Kidney epithelial cell (primary cell): ENCODE data around the gene DLG2. TPM values are rescaled to one million over a fixed set of nuclear protein-coding genes. Genes with fewer than 3 reads are reported as not detected.
A peak's percentile ranks its signal among the peaks of the same experiment; 100 is the strongest.

Source experiments
- DNase-seq: peaks from one replicate; pipeline ENCODE4 v3.0.0-alpha.2; 2010; ENCODE audit warnings: low read depth
- H3K27me3 ChIP-seq: 2 replicates; pipeline ENCODE4 v1.6.0; 2011; ENCODE audit warnings: low read length; ENCODE audit not compliant: control insufficient read depth, insufficient read depth
- H3K36me3 ChIP-seq: 2 replicates; pipeline ENCODE4 v1.5.1; 2011; ENCODE audit warnings: low read length; ENCODE audit not compliant: control insufficient read depth, insufficient read depth
- H3K4me3 ChIP-seq: 2 replicates; pipeline ENCODE4 v1.5.1; 2011; ENCODE audit warnings: low read depth, mild to moderate bottlenecking, control low read depth, low read length
- total RNA-seq: library from RNA; depleted of rRNA; stranded (reverse); fragments of >200 nt; gene quantifications from 2 replicates; pipeline ENCODE4 v1.2.3, GENCODE V29; 2015
- TF ChIP-seq, protein P1 (sequence below): IDR thresholded peaks from 2 replicates; pipeline ENCODE4 v1.5.1; 2011; ENCODE audit warnings: mild to moderate bottlenecking, moderate library complexity, low read length, control low read depth, inconsistent platforms; ENCODE audit not compliant: insufficient read depth, poor library complexity, severe bottlenecking

Gene DLG2
- total RNA-seq, 1 donor from 2014 or later = 0.75 TPM

GRCh38 chr11:84524422-84525051 is 1102.6 kb downstream of the DLG2 start:
- H3K4me3 ChIP-seq = no peak overlapping the region
- no peaks in the 10 kb centered on the region for H3K36me3 ChIP-seq
- H3K27me3 ChIP-seq = no peaks in the 10 kb centered on the region
- TF ChIP-seq, protein P1, sequence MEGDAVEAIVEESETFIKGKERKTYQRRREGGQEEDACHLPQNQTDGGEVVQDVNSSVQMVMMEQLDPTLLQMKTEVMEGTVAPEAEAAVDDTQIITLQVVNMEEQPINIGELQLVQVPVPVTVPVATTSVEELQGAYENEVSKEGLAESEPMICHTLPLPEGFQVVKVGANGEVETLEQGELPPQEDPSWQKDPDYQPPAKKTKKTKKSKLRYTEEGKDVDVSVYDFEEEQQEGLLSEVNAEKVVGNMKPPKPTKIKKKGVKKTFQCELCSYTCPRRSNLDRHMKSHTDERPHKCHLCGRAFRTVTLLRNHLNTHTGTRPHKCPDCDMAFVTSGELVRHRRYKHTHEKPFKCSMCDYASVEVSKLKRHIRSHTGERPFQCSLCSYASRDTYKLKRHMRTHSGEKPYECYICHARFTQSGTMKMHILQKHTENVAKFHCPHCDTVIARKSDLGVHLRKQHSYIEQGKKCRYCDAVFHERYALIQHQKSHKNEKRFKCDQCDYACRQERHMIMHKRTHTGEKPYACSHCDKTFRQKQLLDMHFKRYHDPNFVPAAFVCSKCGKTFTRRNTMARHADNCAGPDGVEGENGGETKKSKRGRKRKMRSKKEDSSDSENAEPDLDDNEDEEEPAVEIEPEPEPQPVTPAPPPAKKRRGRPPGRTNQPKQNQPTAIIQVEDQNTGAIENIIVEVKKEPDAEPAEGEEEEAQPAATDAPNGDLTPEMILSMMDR = peak; percentile 61
- DNase-seq = no peak

GRCh38 chr11:84522331-84522730 is 1104.8 kb downstream of the DLG2 start:
- Histone ChIP-seq H3K4me3 (no peak overlapping the region), H3K36me3 (no peaks in the 10 kb centered on the region), H3K27me3 (no peaks in the 10 kb centered on the region)
- no peak for DNase-seq
- TF ChIP-seq, protein P1 = no peak

GRCh38 chr11:84518631-84519183 is 1108.4 kb downstream of the DLG2 start:
- no peak overlapping the region for H3K4me3 ChIP-seq
- TF ChIP-seq, protein P1 = no peak
- H3K36me3 ChIP-seq = no peaks in the 10 kb centered on the region
- no peaks in the 10 kb centered on the region for H3K27me3 ChIP-seq
- no peak for DNase-seq

DNA sequence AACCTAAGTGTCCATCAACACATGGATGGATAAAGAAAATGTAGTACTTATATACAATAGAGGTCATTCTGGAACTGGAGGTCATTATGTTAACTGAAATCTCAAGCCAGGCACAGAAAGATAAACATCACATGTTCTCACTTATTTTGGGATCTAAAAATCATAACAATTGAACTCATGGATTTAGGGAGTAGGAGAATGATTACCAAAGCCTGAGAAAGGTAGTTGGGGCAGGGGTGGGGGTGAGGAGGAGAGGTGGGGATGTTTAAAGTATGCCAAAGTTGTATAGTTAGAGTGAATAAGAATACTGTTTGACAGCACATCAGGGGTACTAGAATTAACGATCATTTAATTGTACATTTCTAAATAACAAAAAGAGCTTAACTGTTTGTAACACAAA is 1112.7 kb downstream of the DLG2 start:
- Histone ChIP-seq H3K27me3 (no peaks in the 10 kb centered on the region), H3K4me3 (no peak overlapping the region), H3K36me3 (no peaks in the 10 kb centered on the region)
- TF ChIP-seq, protein P1 = no peak
- no peak for DNase-seq

- TF ChIP-seq, protein P1 = no peak
- no peaks in the 10 kb centered on the region for H3K27me3 ChIP-seq
- no peak overlapping the region for H3K4me3 ChIP-seq
- H3K36me3 ChIP-seq = no peaks in the 10 kb centered on the region
- no peak for DNase-seq
Measured at GRCh38 chr11:84503503-84503902, 1123.6 kb downstream of the DLG2 start.

DNA sequence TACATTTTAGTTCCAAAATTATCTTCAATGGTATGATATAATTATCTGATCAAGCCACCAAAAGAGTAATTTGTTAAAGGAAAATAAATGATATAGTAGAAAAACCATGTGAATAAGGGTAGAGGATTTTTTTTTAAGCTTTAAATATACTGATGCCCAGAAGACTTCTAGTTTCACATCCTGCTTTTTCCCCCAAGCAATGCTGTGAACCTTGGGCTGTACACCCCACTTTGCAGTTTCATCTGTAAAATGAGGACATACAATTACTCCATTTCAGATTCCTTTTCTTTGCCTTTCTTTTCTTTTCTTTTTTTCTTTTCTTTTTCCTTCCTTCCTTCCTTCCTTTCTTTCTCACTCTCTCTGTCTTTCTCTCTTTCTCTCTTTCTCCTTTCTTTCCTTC is 1125.4 kb downstream of the DLG2 start:
- TF ChIP-seq, protein P1 = no peak
- H3K27me3 ChIP-seq = no peaks in the 10 kb centered on the region
- H3K36me3 ChIP-seq = no peaks in the 10 kb centered on the region
- no peak for DNase-seq
- H3K4me3 ChIP-seq = no peak overlapping the region
